Esophagus muscularis mucosa (tissue), 4 donors: Measurements from ENCODE around the gene UNC13C. TPM values are rescaled to one million over a fixed set of nuclear protein-coding genes. Genes with fewer than 3 reads are reported as not detected.
"Not testable (repeated sequence)": the region's sequence is repeated elsewhere in the genome, so short reads cannot be mapped to it uniquely, and the experiment has no call there.

Source experiments
- DNase-seq: peaks from one replicate; pipeline ENCODE4 v3.0.0-alpha.2; 2017; ENCODE audit errors: extremely low spot score
- H3K27ac ChIP-seq, 4 donors: fragments of 200-600 bp; sonication (generic); replicated peaks in 1 of 4; 1 replicate in 3 of 4; 2 replicates in 1 of 4; pipeline ENCODE4 v1.5.1; 2016 to 2019; ENCODE audit warnings: mild to moderate bottlenecking in 1 of 4
- H3K27me3 ChIP-seq, 4 donors: fragments of 200-600 bp; sonication (generic); one replicate each; pipeline versions ENCODE4 v1.5.1 to v1.6.0; 2016 to 2019
- H3K36me3 ChIP-seq, 4 donors: fragments of 200-600 bp; sonication (generic); one replicate each; pipeline ENCODE4 v1.5.1; 2016 to 2019
- H3K4me1 ChIP-seq, 4 donors: fragments of 200-600 bp; sonication (generic); one replicate each; pipeline ENCODE4 v1.5.1; 2016 to 2019
- H3K4me3 ChIP-seq, 4 donors: fragments of 200-600 bp; sonication (generic); 1 replicate in 2 of 4; 2 replicates in 2 of 4; pipeline ENCODE4 v1.5.1; 2016 to 2019; ENCODE audit warnings: mild to moderate bottlenecking in 4 of 4, moderate library complexity in 1 of 4
- H3K9me3 ChIP-seq, 4 donors: fragments of 200-600 bp; sonication (generic); 1 replicate in 3 of 4; 2 replicates in 1 of 4; pipeline ENCODE4 v1.5.1; 2016 to 2019
- CTCF ChIP-seq, 3 experiments: fragments of 200-600 bp in 2 of 3; fragments of 450-650 bp in 1 of 3; sonication (generic) in 2 of 3; IDR thresholded peaks; one replicate each; pipeline ENCODE4 v1.5.1; 2017 to 2019; ENCODE audit warnings: antibody characterized with exemption in 3 of 3, mild to moderate bottlenecking in 2 of 3, moderate library complexity in 1 of 3
- EP300 ChIP-seq: sonication (generic); formaldehyde crosslinking; IDR thresholded peaks from one replicate; pipeline ENCODE4 v1.6.1; 2017; ENCODE audit warnings: antibody characterized with exemption
- POLR2A ChIP-seq: fragments of 450-650 bp; IDR thresholded peaks from one replicate; pipeline ENCODE4 v1.6.1; 2017; ENCODE audit warnings: antibody characterized with exemption, moderate library complexity, mild to moderate bottlenecking, low read depth
- POLR2AphosphoS5 ChIP-seq, 2 donors: sonication (generic); formaldehyde crosslinking; IDR thresholded peaks; one replicate each; pipeline ENCODE4 v1.6.1; 2017; ENCODE audit warnings: antibody characterized with exemption in 2 of 2
- WGBS: methylation state at CpG from one replicate; pipeline ENCODE4 v1.1.5; 2018; 5-methylcytosine and 5-hydroxymethylcytosine counted together
- intact Hi-C: fragments of 100-400 bp; cut with DNase I; formaldehyde crosslinking; loops from one replicate; pipeline ENCODE4 v1.15.1; 2023
- total RNA-seq, 4 donors: library from RNA; depleted of rRNA; stranded (reverse); fragments of >200 nt; gene quantifications; one replicate each; pipeline versions ENCODE4 v1.1.0 to v1.2.1, GENCODE V29; 2016

Gene UNC13C
- total RNA-seq, 4 donors from 2014 or later: 0.17 to 4.2 (median 0.59) TPM

- Histone ChIP-seq H3K4me3 (no peak overlapping the region), H3K27me3 (no peaks in the 10 kb centered on the region), H3K27ac (no peak overlapping the region), H3K9me3 (no peaks in the 10 kb centered on the region), H3K36me3 (no peaks in the 10 kb centered on the region), H3K4me1 (no peaks in the 10 kb centered on the region)
- TF ChIP-seq POLR2AphosphoS5 (IDR thresholded peaks at IDR 0.05) (no peak), EP300 (no peak), POLR2A (no peak), CTCF (IDR thresholded peaks at IDR 0.05) (no peak)
- intact Hi-C loops: no loop called here
- 68% methylated on average over 1 of the region's 1 CpG for WGBS
- DNase-seq: no peak
Observed at GRCh38 chr15:54387799-54388198, 409.6 kb downstream of the UNC13C start.

- intact Hi-C loops: no loop called here
- no peak for TF ChIP-seq EP300
- no peak for TF ChIP-seq CTCF (IDR thresholded peaks at IDR 0.05)
- no peak for TF ChIP-seq POLR2AphosphoS5 (IDR thresholded peaks at IDR 0.05)
- TF ChIP-seq POLR2A: no peak
- H3K4me3 ChIP-seq: no peak overlapping the region
- H3K4me1 ChIP-seq: no peaks in the 10 kb centered on the region
- H3K27me3 ChIP-seq: no peaks in the 10 kb centered on the region
- no peaks in the 10 kb centered on the region for H3K36me3 ChIP-seq
- no peak overlapping the region for H3K27ac ChIP-seq
- no peak for DNase-seq
- WGBS: 94% methylated on average over 1 of the region's 1 CpG
- H3K9me3 ChIP-seq: no peaks in the 10 kb centered on the region
Observed at GRCh38 chr15:54388746-54389145, 410.5 kb downstream of the UNC13C start.

GRCh38 chr15:54410481-54410880 lies 432.2 kb downstream of the UNC13C start:
- Histone ChIP-seq H3K9me3 (no peaks in the 10 kb centered on the region), H3K4me3 (no peak overlapping the region), H3K36me3 (no peaks in the 10 kb centered on the region), H3K4me1 (no peaks in the 10 kb centered on the region), H3K27me3 (no peaks in the 10 kb centered on the region), H3K27ac (no peak overlapping the region)
- TF ChIP-seq CTCF (IDR thresholded peaks at IDR 0.05) (no peak), EP300 (no peak), POLR2AphosphoS5 (IDR thresholded peaks at IDR 0.05) (no peak), POLR2A (no peak)
- no peak for DNase-seq
- WGBS: 51% methylated on average over 2 of the region's 2 CpGs
- intact Hi-C loops: no loop called here

GRCh38 chr15:54424171-54424570 lies 445.9 kb downstream of the UNC13C start:
- DNase-seq: no peak
- 60% methylated on average over 2 of the region's 2 CpGs for WGBS
- Histone ChIP-seq H3K4me3 (no peak overlapping the region), H3K4me1 (no peaks in the 10 kb centered on the region), H3K36me3 (no peaks in the 10 kb centered on the region), H3K9me3 (no peaks in the 10 kb centered on the region), H3K27me3 (no peaks in the 10 kb centered on the region), H3K27ac (no peak overlapping the region)
- TF ChIP-seq CTCF (IDR thresholded peaks at IDR 0.05): no peak
- TF ChIP-seq POLR2A: no peak
- no peak for TF ChIP-seq POLR2AphosphoS5 (IDR thresholded peaks at IDR 0.05)
- intact Hi-C loops: no loop called here

GRCh38 chr15:54428596-54428995 lies 450.4 kb downstream of the UNC13C start:
- no peaks in the 10 kb centered on the region for H3K9me3 ChIP-seq

GRCh38 chr15:54450288-54450687 lies 472.0 kb downstream of the UNC13C start:
- peaks cover 0 to 33% (median 16%) of the 10 kb centered on the region in 4 donors for H3K9me3 ChIP-seq
- intact Hi-C loops: not testable (repeated sequence)
- 78% methylated on average over 8 of the region's 9 CpGs for WGBS

More at GRCh38 chr15:54428596-54428995, 450.4 kb downstream of the UNC13C start:
- Histone ChIP-seq H3K27me3 (no peaks in the 10 kb centered on the region), H3K36me3 (no peaks in the 10 kb centered on the region), H3K4me3 (no peak overlapping the region), H3K4me1 (no peaks in the 10 kb centered on the region), H3K27ac (no peak overlapping the region)
- intact Hi-C loops: no loop called here
- 63% methylated on average over 4 of the region's 4 CpGs for WGBS
- TF ChIP-seq EP300 (no peak), POLR2AphosphoS5 (IDR thresholded peaks at IDR 0.05) (no peak), POLR2A (no peak), CTCF (IDR thresholded peaks at IDR 0.05) (no peak)
- no peak for DNase-seq

More at GRCh38 chr15:54450288-54450687, 472.0 kb downstream of the UNC13C start:
- not testable (repeated sequence) for H3K27me3 ChIP-seq, H3K4me1 ChIP-seq, H3K27ac ChIP-seq, H3K4me3 ChIP-seq, DNase-seq, H3K36me3 ChIP-seq
